ENCODE measurements around the gene MRPS11. TPM values are rescaled to one million over a fixed set of nuclear protein-coding genes. Genes with fewer than 3 reads are reported as not detected.

Gene MRPS11
- total and polyA plus RNA-seq, 12 donors: 47.5 to 95.0 (median 64.7) TPM

GRCh38 chr15:88484682-88485331, 17.3 kb downstream of the MRPS11 start:
- no peak overlapping the region for H3K4me3 ChIP-seq
- H3K4me1 ChIP-seq: peaks cover 0 to 10% (median 0%) of the 10 kb centered on the region in 9 donors
- no peak overlapping the region for H3K27ac ChIP-seq
- H3K36me3 ChIP-seq: peaks cover 0 to 16% (median 0%) of the 10 kb centered on the region in 9 donors
- no peaks in the 10 kb centered on the region for H3K27me3 ChIP-seq
- H3K9me3 ChIP-seq: no peaks in the 10 kb centered on the region
- ATAC-seq (peak in 3 of 8 donors; percentile 15 to 25 (median 23)), DNase-seq (no peak)
- 47 to 49% methylated on average over 10 of the region's 10 CpGs for WGBS, 2 donors
- intact Hi-C loops (cut with DNase I): no loop called here
- no peak for TF ChIP-seq CTCF (IDR thresholded peaks at IDR 0.05)

- no peak overlapping the region for H3K27ac ChIP-seq
- WGBS, 2 donors: 79 to 80% methylated on average over 2 of the region's 2 CpGs
- no peaks in the 10 kb centered on the region for H3K27me3 ChIP-seq
- H3K4me1 ChIP-seq: peaks cover 0 to 8% (median 0%) of the 10 kb centered on the region in 9 donors
- H3K4me3 ChIP-seq: no peak overlapping the region
- no peak for TF ChIP-seq CTCF (IDR thresholded peaks at IDR 0.05)
- no peak for DNase-seq
- intact Hi-C loops (cut with DNase I): no loop called here
- H3K36me3 ChIP-seq: peaks cover 0 to 6% (median 0%) of the 10 kb centered on the region in 9 donors
- H3K9me3 ChIP-seq: no peaks in the 10 kb centered on the region
- ATAC-seq: no peak
Observed at GRCh38 chr15:88487178-88487795, 19.8 kb downstream of the MRPS11 start.

DNA sequence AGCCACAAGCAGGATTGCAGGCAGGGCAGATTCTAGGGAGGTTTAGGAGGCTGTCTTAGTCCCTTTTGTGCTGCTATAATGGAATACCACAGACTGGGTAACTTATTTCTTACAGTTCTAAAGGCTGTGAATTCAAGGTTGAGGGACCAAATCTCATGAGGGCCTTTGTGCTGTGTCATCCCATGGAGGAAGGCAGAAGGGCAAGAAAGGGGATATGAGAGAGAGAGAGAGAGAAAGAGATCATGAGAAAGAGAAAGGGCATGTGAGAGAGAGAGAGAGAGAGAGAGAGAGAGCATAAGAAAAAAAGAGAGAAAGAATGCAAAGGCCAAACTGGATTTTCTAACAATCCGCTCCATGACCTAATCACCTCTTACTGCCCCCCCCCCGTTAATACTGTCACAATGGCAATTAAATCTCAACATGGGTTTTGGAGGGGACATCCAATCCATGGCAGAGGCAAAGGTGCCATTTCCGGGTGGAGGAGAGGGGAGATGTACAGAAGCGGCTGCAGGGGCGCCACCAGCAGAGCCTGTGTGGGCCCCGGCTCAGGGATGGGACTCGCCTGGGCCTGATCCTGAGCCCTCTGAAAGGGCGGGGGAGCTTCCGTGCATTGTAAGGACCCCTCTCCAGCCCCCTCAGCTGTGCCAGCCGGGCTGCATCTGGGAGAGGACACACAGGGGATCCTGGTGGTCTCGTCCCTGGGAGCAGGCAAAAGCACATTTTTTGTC, 20.5 kb downstream of the MRPS11 start:
- Histone ChIP-seq H3K4me3 (no peak overlapping the region), H3K36me3 (peaks cover 0 to 6% (median 0%) of the 10 kb centered on the region in 9 donors), H3K27ac (no peak overlapping the region), H3K4me1 (peaks cover 0 to 8% (median 0%) of the 10 kb centered on the region in 9 donors), H3K9me3 (no peaks in the 10 kb centered on the region), H3K27me3 (no peaks in the 10 kb centered on the region)
- no peak for DNase-seq
- intact Hi-C loops (cut with DNase I): no loop called here
- no peak for ATAC-seq
- 61 to 65% methylated on average over 11 of the region's 11 CpGs for WGBS, 2 donors
- TF ChIP-seq CTCF (IDR thresholded peaks at IDR 0.05): no peak

GRCh38 chr15:88489321-88489720, 21.8 kb downstream of the MRPS11 start:
- Histone ChIP-seq H3K27me3 (no peaks in the 10 kb centered on the region), H3K4me1 (peaks cover 0 to 8% (median 0%) of the 10 kb centered on the region in 9 donors), H3K36me3 (peaks cover 0 to 10% (median 0%) of the 10 kb centered on the region in 9 donors), H3K4me3 (no peak overlapping the region), H3K27ac (no peak overlapping the region), H3K9me3 (no peaks in the 10 kb centered on the region)
- ATAC-seq: no peak
- TF ChIP-seq CTCF (IDR thresholded peaks at IDR 0.05): no peak
- intact Hi-C loops (cut with DNase I): no loop called here
- WGBS, 2 donors: 86% methylated on average over 4 of the region's 4 CpGs
- DNase-seq: no peak

All from heart right ventricle (tissue), 16 donors.